SK-N-SH treated with all-trans-retinoic acid at 6 μM for 48 hours (cell line): ENCODE data around the gene TAX1BP1.

Experiments
- ATAC-seq: fragments of 200-7000 bp; cut with Tn5 transposase; 3 replicates; pipeline ENCODE4 v1.9.1; 2020; ENCODE audit warnings: mild to moderate bottlenecking, moderate library complexity
- ARNTL ChIP-seq: fragments of 450-650 bp; formaldehyde crosslinking; IDR thresholded peaks from 2 replicates; pipeline ENCODE4 v1.5.0; 2020; ENCODE audit warnings: low read depth, mild to moderate bottlenecking, moderate library complexity, borderline replicate concordance
- BACH2 ChIP-seq: fragments of 250-450 bp; sonication (Bioruptor Pico); IDR thresholded peaks from 2 replicates; pipeline ENCODE4 v1.9.0; 2021; ENCODE audit warnings: mild to moderate bottlenecking, borderline replicate concordance
- CREB5 ChIP-seq: fragments of 250-450 bp; sonication (Bioruptor Pico); IDR thresholded peaks from 2 replicates; pipeline ENCODE4 v1.5.1; 2020; ENCODE audit warnings: low read depth, mild to moderate bottlenecking, moderate library complexity
- CSDC2 ChIP-seq: fragments of 250-450 bp; sonication (Bioruptor Pico); IDR thresholded peaks from 2 replicates; pipeline ENCODE4 v1.5.0; 2020; ENCODE audit warnings: mild to moderate bottlenecking, moderate library complexity
- CSRNP3 ChIP-seq: fragments of 250-450 bp; sonication (Bioruptor Pico); IDR thresholded peaks from 2 replicates; pipeline ENCODE4 v1.5.1; 2021; ENCODE audit warnings: mild to moderate bottlenecking, moderate library complexity
- ESRRG ChIP-seq: fragments of 250-450 bp; sonication (Bioruptor Pico); IDR thresholded peaks from 2 replicates; pipeline ENCODE4 v1.6.1; 2021; ENCODE audit warnings: mild to moderate bottlenecking
- GLIS3 ChIP-seq: fragments of 250-450 bp; sonication (Bioruptor Pico); IDR thresholded peaks from 2 replicates; pipeline ENCODE4 v1.5.0; 2020; ENCODE audit warnings: mild to moderate bottlenecking, moderate library complexity
- ISL1 ChIP-seq: fragments of 250-450 bp; sonication (Bioruptor Pico); IDR thresholded peaks from 2 replicates; pipeline ENCODE4 v2.1.2; 2022; ENCODE audit warnings: mild to moderate bottlenecking, moderate library complexity
- OSR1 ChIP-seq: fragments of 250-450 bp; sonication (Bioruptor Pico); IDR thresholded peaks from 2 replicates; pipeline ENCODE4 v1.8.0; 2022; ENCODE audit warnings: moderate library complexity, mild to moderate bottlenecking, inconsistent platforms
- PATZ1 ChIP-seq: fragments of 250-450 bp; sonication (Bioruptor Pico); IDR thresholded peaks from 2 replicates; pipeline ENCODE4 v1.8.0; 2020; ENCODE audit warnings: mild to moderate bottlenecking, moderate library complexity, borderline replicate concordance
- POU6F1 ChIP-seq: fragments of 250-450 bp; sonication (Bioruptor Pico); IDR thresholded peaks from 2 replicates; pipeline ENCODE4 v1.8.0; 2021; ENCODE audit warnings: low read depth, mild to moderate bottlenecking, moderate library complexity, borderline replicate concordance
- PPARA ChIP-seq: fragments of 250-450 bp; sonication (Bioruptor Pico); IDR thresholded peaks from 2 replicates; pipeline ENCODE4 v1.5.0; 2020; ENCODE audit warnings: mild to moderate bottlenecking, borderline replicate concordance
- RARB ChIP-seq: fragments of 250-450 bp; sonication (Bioruptor Pico); IDR thresholded peaks from 2 replicates; pipeline ENCODE4 v1.8.0; 2021; ENCODE audit warnings: mild to moderate bottlenecking, moderate library complexity
- SNAI2 ChIP-seq: fragments of 250-450 bp; sonication (Bioruptor Pico); IDR thresholded peaks from 2 replicates; pipeline ENCODE4 v1.5.0; 2020; ENCODE audit warnings: mild to moderate bottlenecking, moderate library complexity
- TCF4 ChIP-seq: fragments of 250-450 bp; sonication (Bioruptor Pico); IDR thresholded peaks from 2 replicates; pipeline ENCODE4 v1.8.0; 2021; ENCODE audit warnings: mild to moderate bottlenecking, moderate library complexity, borderline replicate concordance
- TOX ChIP-seq: fragments of 250-450 bp; sonication (Bioruptor Pico); IDR thresholded peaks from 2 replicates; pipeline ENCODE4 v1.8.0; 2021; ENCODE audit warnings: mild to moderate bottlenecking, moderate library complexity, borderline replicate concordance
- TSHZ2 ChIP-seq: fragments of 250-450 bp; sonication (Bioruptor Pico); IDR thresholded peaks from 2 replicates; pipeline ENCODE4 v1.5.0; 2020; ENCODE audit warnings: mild to moderate bottlenecking, moderate library complexity
- ZC3H10 ChIP-seq: fragments of 250-450 bp; sonication (Bioruptor Pico); IDR thresholded peaks from 2 replicates; pipeline ENCODE4 v1.5.1; 2021; ENCODE audit warnings: mild to moderate bottlenecking, moderate library complexity
- ZFP3 ChIP-seq: fragments of 250-450 bp; sonication (Bioruptor Pico); IDR thresholded peaks from 2 replicates; pipeline ENCODE4 v1.5.0; 2020; ENCODE audit warnings: mild to moderate bottlenecking, moderate library complexity
- ZNF565 ChIP-seq: fragments of 450-650 bp; formaldehyde crosslinking; conservative IDR thresholded peaks from 2 replicates; pipeline ENCODE4 v1.5.0; 2020; ENCODE audit warnings: low read depth, mild to moderate bottlenecking, moderate library complexity
- ZNF70 ChIP-seq: fragments of 450-650 bp; formaldehyde crosslinking; IDR thresholded peaks from 2 replicates; pipeline ENCODE4 v1.5.0; 2020; ENCODE audit warnings: mild to moderate bottlenecking, moderate library complexity
- ZNF8 ChIP-seq: fragments of 450-650 bp; formaldehyde crosslinking; IDR thresholded peaks from 2 replicates; pipeline ENCODE4 v1.5.0; 2020; ENCODE audit warnings: mild to moderate bottlenecking, moderate library complexity

The TAX1BP1 gene

GRCh38 chr7:27734583-27734982, 5.4 kb upstream of the TAX1BP1 start:
- no peak for ATAC-seq
- no peak for TF ChIP-seq ARNTL (CRISPR knock-in tag)
- TF ChIP-seq TCF4 (CRISPR knock-in tag), result no peak
- TF ChIP-seq OSR1 (CRISPR knock-in tag), result no peak
- TF ChIP-seq PPARA (CRISPR knock-in tag), result no peak
- TF ChIP-seq TOX (CRISPR knock-in tag), result no peak
- TF ChIP-seq ZC3H10 (CRISPR knock-in tag), result no peak
- TF ChIP-seq CSDC2 (CRISPR knock-in tag), result no peak
- no peak for TF ChIP-seq ZNF8 (CRISPR knock-in tag)

- ATAC-seq, result no peak
- TF ChIP-seq PATZ1 (CRISPR knock-in tag) (no peak), TCF4 (CRISPR knock-in tag) (no peak), BACH2 (CRISPR knock-in tag) (no peak), CREB5 (CRISPR knock-in tag) (no peak), ARNTL (CRISPR knock-in tag) (no peak), TSHZ2 (no peak), POU6F1 (no peak), OSR1 (CRISPR knock-in tag) (no peak), RARB (CRISPR knock-in tag) (no peak), GLIS3 (CRISPR knock-in tag) (no peak), ZC3H10 (CRISPR knock-in tag) (no peak), CSRNP3 (no peak), ISL1 (no peak), TOX (CRISPR knock-in tag) (no peak), CSDC2 (CRISPR knock-in tag) (no peak), SNAI2 (no peak), ESRRG (CRISPR knock-in tag) (no peak), ZNF8 (CRISPR knock-in tag) (no peak), ZNF565 (no peak)
These were observed 4.8 kb upstream of the TAX1BP1 start for GRCh38 chr7:27735165-27735564.

GRCh38 chr7:27735831-27736230, 4.1 kb upstream of the TAX1BP1 start:
- no peak for ATAC-seq
- TF ChIP-seq ZNF70 (CRISPR knock-in tag), result no peak

- ATAC-seq, result no peak
- TF ChIP-seq SNAI2 (no peak), RARB (CRISPR knock-in tag) (no peak), GLIS3 (CRISPR knock-in tag) (no peak), CSRNP3 (no peak), TOX (CRISPR knock-in tag) (no peak), ARNTL (CRISPR knock-in tag) (no peak), CSDC2 (CRISPR knock-in tag) (no peak), OSR1 (CRISPR knock-in tag) (no peak), POU6F1 (no peak), ZNF8 (CRISPR knock-in tag) (no peak), ZFP3 (CRISPR knock-in tag) (no peak), PPARA (CRISPR knock-in tag) (no peak), TCF4 (CRISPR knock-in tag) (no peak)
These were observed 2.8 kb upstream of the TAX1BP1 start for GRCh38 chr7:27737178-27737577.
